K562 (cell line): ENCODE data around the gene PRCC.

ENCODE experiments used
- CBX8 ChIP-seq: fragments of 200-600 bp; sonication (generic); IDR thresholded peaks from 2 replicates; pipeline ENCODE4 v1.6.1; 2012; ENCODE audit warnings: borderline replicate concordance, mixed run types, low read depth, mild to moderate bottlenecking, moderate library complexity, mixed read lengths, low read length, control low read depth, inconsistent platforms; ENCODE audit not compliant: poor library complexity, severe bottlenecking; ENCODE audit errors: extremely low read depth
- ETV6 ChIP-seq, 3 experiments: fragments of 150-350 bp in 1 of 3; sonication (generic) in 1 of 3; formaldehyde crosslinking in 1 of 3; IDR thresholded peaks; 2 replicates each; pipeline versions ENCODE4 v1.6.1 to v1.8.0; 2014 to 2022; ENCODE audit warnings: borderline replicate concordance in 2 of 3, low read depth in 2 of 3, antibody characterized with exemption in 1 of 3, low read length in 1 of 3, mild to moderate bottlenecking in 1 of 3, missing genetic modification reagents in 1 of 3
- RFX5 ChIP-seq: IDR thresholded peaks from 2 replicates; pipeline ENCODE4 v1.6.1; 2011; ENCODE audit warnings: low read depth, mild to moderate bottlenecking, improper control_type of control experiment, low read length
- TARDBP ChIP-seq: fragments of 450-650 bp; IDR thresholded peaks from 2 replicates; pipeline ENCODE4 v1.6.1; 2016
- ZBED1 ChIP-seq: IDR thresholded peaks from 2 replicates; pipeline ENCODE4 v1.6.1; 2014
- TF ChIP-seq, protein P1 (sequence below), 3 experiments: IDR thresholded peaks in 2 of 3; conservative IDR thresholded peaks in 1 of 3; 2 replicates each; pipeline ENCODE4 v1.5.1; 2011 to 2012; ENCODE audit warnings: low read length in 3 of 3, mild to moderate bottlenecking in 3 of 3, control low read depth in 2 of 3, improper control_type of control experiment in 1 of 3, inconsistent platforms in 1 of 3, low read depth in 1 of 3, mixed read lengths in 1 of 3, moderate library complexity in 1 of 3; ENCODE audit not compliant: insufficient read depth in 2 of 3
- TF ChIP-seq, protein P2 (sequence below), 2 experiments: IDR thresholded peaks; 2 replicates each; pipeline ENCODE4 v1.6.1; 2011; ENCODE audit warnings: borderline replicate concordance in 1 of 2, control low read depth in 1 of 2, low read depth in 1 of 2, low read length in 1 of 2, mild to moderate bottlenecking in 1 of 2, mixed read lengths in 1 of 2, moderate library complexity in 1 of 2; ENCODE audit not compliant: insufficient read depth in 1 of 2, insufficient read length in 1 of 2, poor library complexity in 1 of 2, severe bottlenecking in 1 of 2; ENCODE audit errors: extremely low read depth in 1 of 2
- TF ChIP-seq, protein P3 (sequence below): fragments of 200-800 bp; sonication (Bioruptor generic); IDR thresholded peaks from 2 replicates; pipeline ENCODE4 v1.6.1; 2017; ENCODE audit warnings: missing genetic modification characterization, missing compliant biosample characterization

DNA sequence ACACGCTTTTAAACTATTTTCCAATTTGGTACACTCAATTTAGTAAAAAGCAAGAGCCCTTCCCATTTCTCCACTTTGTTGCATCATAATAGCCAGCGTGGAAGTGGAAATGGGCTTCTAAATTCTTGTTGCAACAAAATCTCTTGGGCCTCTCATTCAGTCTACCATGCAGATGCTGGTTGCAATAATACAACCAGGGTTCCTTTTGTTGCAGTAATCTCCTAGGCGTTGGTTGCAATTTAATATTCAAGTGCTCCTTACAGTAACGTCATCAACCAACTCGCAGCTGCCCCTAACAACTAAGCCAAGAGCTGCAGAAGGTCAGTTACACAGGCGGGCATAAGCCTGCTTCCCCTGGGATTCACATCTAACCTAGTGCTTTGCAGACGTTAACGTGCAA lies 13.1 kb upstream of the PRCC start:
- TF ChIP-seq, protein P1, sequence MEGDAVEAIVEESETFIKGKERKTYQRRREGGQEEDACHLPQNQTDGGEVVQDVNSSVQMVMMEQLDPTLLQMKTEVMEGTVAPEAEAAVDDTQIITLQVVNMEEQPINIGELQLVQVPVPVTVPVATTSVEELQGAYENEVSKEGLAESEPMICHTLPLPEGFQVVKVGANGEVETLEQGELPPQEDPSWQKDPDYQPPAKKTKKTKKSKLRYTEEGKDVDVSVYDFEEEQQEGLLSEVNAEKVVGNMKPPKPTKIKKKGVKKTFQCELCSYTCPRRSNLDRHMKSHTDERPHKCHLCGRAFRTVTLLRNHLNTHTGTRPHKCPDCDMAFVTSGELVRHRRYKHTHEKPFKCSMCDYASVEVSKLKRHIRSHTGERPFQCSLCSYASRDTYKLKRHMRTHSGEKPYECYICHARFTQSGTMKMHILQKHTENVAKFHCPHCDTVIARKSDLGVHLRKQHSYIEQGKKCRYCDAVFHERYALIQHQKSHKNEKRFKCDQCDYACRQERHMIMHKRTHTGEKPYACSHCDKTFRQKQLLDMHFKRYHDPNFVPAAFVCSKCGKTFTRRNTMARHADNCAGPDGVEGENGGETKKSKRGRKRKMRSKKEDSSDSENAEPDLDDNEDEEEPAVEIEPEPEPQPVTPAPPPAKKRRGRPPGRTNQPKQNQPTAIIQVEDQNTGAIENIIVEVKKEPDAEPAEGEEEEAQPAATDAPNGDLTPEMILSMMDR (IDR thresholded peaks at IDR 0.05 in 2 of 3, conservative IDR thresholded peaks at IDR 0.05 in 1 of 3; ENCODE audit: insufficient read depth in 2 of 3, low read depth in 1 of 3, low read length in 3 of 3), result no peak
- TF ChIP-seq ZBED1 (no peak), RFX5 (no peak), TARDBP (no peak), ETV6 (IDR thresholded peaks at IDR 0.05; ENCODE audit: borderline replicate concordance in 1 of 2, low read depth in 2 of 2, low read length in 1 of 2) (no peak), ETV6 (CRISPR knock-in tag; IDR thresholded peaks at IDR 0.05; ENCODE audit: borderline replicate concordance) (no peak), CBX8 (no peak)
- TF ChIP-seq, protein P2, sequence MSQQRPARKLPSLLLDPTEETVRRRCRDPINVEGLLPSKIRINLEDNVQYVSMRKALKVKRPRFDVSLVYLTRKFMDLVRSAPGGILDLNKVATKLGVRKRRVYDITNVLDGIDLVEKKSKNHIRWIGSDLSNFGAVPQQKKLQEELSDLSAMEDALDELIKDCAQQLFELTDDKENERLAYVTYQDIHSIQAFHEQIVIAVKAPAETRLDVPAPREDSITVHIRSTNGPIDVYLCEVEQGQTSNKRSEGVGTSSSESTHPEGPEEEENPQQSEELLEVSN (IDR thresholded peaks at IDR 0.05; ENCODE audit: borderline replicate concordance in 1 of 2, extremely low read depth in 1 of 2, insufficient read depth in 1 of 2, insufficient read length in 1 of 2, low read depth in 1 of 2, low read length in 1 of 2, poor library complexity in 1 of 2, severe bottlenecking in 1 of 2), result no peak
- TF ChIP-seq, protein P3, sequence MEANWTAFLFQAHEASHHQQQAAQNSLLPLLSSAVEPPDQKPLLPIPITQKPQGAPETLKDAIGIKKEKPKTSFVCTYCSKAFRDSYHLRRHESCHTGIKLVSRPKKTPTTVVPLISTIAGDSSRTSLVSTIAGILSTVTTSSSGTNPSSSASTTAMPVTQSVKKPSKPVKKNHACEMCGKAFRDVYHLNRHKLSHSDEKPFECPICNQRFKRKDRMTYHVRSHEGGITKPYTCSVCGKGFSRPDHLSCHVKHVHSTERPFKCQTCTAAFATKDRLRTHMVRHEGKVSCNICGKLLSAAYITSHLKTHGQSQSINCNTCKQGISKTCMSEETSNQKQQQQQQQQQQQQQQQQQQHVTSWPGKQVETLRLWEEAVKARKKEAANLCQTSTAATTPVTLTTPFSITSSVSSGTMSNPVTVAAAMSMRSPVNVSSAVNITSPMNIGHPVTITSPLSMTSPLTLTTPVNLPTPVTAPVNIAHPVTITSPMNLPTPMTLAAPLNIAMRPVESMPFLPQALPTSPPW (CRISPR knock-in tag), result no peak
